Astrocyte (in vitro differentiated cells and primary cell): Measurements from ENCODE around the gene BCAS1. TPM values are rescaled to one million over a fixed set of nuclear protein-coding genes. Genes with fewer than 3 reads are reported as not detected.

Experiments
- DNase-seq: peaks from one replicate; pipeline ENCODE4 v3.0.0-alpha.2; 2010; ENCODE audit warnings: low read depth
- FAIRE-seq: peaks from 2 replicates; lab custom pipeline; 2011; peaks lifted over from hg19 to GRCh38; lab: Jason Lieb, UNC
- H2AFZ ChIP-seq: 2 replicates; pipeline ENCODE4 v1.6.0; 2012; ENCODE audit warnings: low read depth, low read length, inconsistent platforms
- H3K27ac ChIP-seq: 2 replicates; pipeline ENCODE4 v1.5.1; 2011; ENCODE audit warnings: low read depth, low read length, inconsistent platforms
- H3K27me3 ChIP-seq: 2 replicates; pipeline ENCODE4 v1.6.0; 2011; ENCODE audit warnings: low read length, inconsistent platforms; ENCODE audit not compliant: insufficient read depth
- H3K36me3 ChIP-seq: 2 replicates; pipeline ENCODE4 v1.5.1; 2011; ENCODE audit warnings: low read length, inconsistent platforms; ENCODE audit not compliant: insufficient read depth
- H3K4me1 ChIP-seq: 2 replicates; pipeline ENCODE4 v1.5.1; 2011; ENCODE audit warnings: low read length, inconsistent platforms; ENCODE audit not compliant: insufficient read depth
- H3K4me2 ChIP-seq: 2 replicates; pipeline ENCODE4 v1.6.0; 2012; ENCODE audit warnings: low read length, inconsistent platforms
- H3K4me3 ChIP-seq: 2 replicates; pipeline ENCODE4 v1.5.1; 2011; ENCODE audit warnings: low read depth, mild to moderate bottlenecking, low read length, inconsistent platforms; ENCODE audit not compliant: insufficient read depth
- H3K79me2 ChIP-seq: 2 replicates; pipeline ENCODE4 v1.6.0; 2012; ENCODE audit warnings: mild to moderate bottlenecking, low read length, inconsistent platforms; ENCODE audit not compliant: insufficient read depth
- H3K9ac ChIP-seq: 2 replicates; pipeline ENCODE4 v1.6.0; 2012; ENCODE audit warnings: mild to moderate bottlenecking, low read length, inconsistent platforms
- H3K9me3 ChIP-seq: 2 replicates; pipeline ENCODE4 v1.5.1; 2012; ENCODE audit warnings: low read depth, mild to moderate bottlenecking, low read length, inconsistent platforms; ENCODE audit not compliant: insufficient read depth
- H4K20me1 ChIP-seq: 2 replicates; pipeline ENCODE4 v1.6.0; 2012; ENCODE audit warnings: low read length, inconsistent platforms; ENCODE audit not compliant: insufficient read depth
- H3K27ac Mint-ChIP-seq: one replicate; pipeline ENCODE4 v1.8.0; 2021; ENCODE audit warnings: mild to moderate bottlenecking, mixed read lengths; ENCODE audit not compliant: unreplicated experiment
- H3K27me3 Mint-ChIP-seq: one replicate; pipeline ENCODE4 v1.8.0; 2021; ENCODE audit warnings: low read depth, mixed read lengths; ENCODE audit not compliant: unreplicated experiment
- H3K36me3 Mint-ChIP-seq: one replicate; pipeline ENCODE4 v1.8.0; 2021; ENCODE audit warnings: low read depth, mixed read lengths; ENCODE audit not compliant: unreplicated experiment
- H3K4me1 Mint-ChIP-seq: one replicate; pipeline ENCODE4 v1.8.0; 2021; ENCODE audit warnings: low read depth, mixed read lengths; ENCODE audit not compliant: unreplicated experiment
- H3K4me3 Mint-ChIP-seq: one replicate; pipeline ENCODE4 v1.8.0; 2021; ENCODE audit warnings: mild to moderate bottlenecking, moderate library complexity, mixed read lengths; ENCODE audit not compliant: unreplicated experiment
- H3K9me3 Mint-ChIP-seq: one replicate; pipeline ENCODE4 v1.8.0; 2021; ENCODE audit warnings: mild to moderate bottlenecking, mixed read lengths; ENCODE audit not compliant: unreplicated experiment
- EZH2 ChIP-seq: IDR thresholded peaks from 2 replicates; pipeline ENCODE4 v1.6.1; 2012; ENCODE audit warnings: mild to moderate bottlenecking, low read length, inconsistent platforms; ENCODE audit not compliant: insufficient read depth
- total RNA-seq: library from RNA; stranded (reverse); gene quantifications from 2 replicates; pipeline ENCODE4 v1.2.1, GENCODE V29; 2021
- TF ChIP-seq, protein P1 (sequence below): IDR thresholded peaks from 2 replicates; pipeline ENCODE4 v1.5.1; 2011; ENCODE audit warnings: low read depth, mild to moderate bottlenecking, inconsistent platforms, low read length, moderate library complexity; ENCODE audit not compliant: insufficient read depth

The BCAS1 gene
- total RNA-seq, 1 donor from 2014 or later: not detected

DNA sequence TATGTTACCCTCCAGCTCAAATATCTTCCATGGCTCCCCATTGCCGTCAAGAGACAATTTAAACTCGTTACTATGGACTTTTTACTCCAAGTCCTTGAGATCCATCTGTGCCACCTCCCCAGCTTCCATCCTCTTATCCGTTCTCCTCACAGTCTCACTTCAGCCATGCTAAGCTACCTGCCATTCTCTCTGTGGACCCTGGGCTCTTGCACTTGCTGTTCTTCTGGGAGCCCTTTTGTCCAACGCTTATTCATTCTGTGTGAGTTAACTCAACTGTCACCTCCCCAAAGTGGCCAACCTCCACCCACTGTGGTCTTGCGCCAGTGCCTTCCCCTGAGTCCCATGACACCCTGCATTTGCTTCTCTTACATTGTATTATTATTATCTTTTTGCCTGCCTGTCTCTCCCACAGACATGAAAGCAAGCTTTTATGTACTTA is 132.4 kb downstream of the BCAS1 start:
- H3K4me1 ChIP-seq: peaks cover 39% of the 10 kb centered on the region
- Mint-ChIP-seq H3K4me3 (no peak overlapping the region), H3K27me3 (no peaks in the 10 kb centered on the region), H3K36me3 (no peaks in the 10 kb centered on the region), H3K9me3 (no peaks in the 10 kb centered on the region), H3K4me1 (peaks cover 45% of the 10 kb centered on the region), H3K27ac (peak overlapping the region; percentile 5)
- TF ChIP-seq, protein P1, sequence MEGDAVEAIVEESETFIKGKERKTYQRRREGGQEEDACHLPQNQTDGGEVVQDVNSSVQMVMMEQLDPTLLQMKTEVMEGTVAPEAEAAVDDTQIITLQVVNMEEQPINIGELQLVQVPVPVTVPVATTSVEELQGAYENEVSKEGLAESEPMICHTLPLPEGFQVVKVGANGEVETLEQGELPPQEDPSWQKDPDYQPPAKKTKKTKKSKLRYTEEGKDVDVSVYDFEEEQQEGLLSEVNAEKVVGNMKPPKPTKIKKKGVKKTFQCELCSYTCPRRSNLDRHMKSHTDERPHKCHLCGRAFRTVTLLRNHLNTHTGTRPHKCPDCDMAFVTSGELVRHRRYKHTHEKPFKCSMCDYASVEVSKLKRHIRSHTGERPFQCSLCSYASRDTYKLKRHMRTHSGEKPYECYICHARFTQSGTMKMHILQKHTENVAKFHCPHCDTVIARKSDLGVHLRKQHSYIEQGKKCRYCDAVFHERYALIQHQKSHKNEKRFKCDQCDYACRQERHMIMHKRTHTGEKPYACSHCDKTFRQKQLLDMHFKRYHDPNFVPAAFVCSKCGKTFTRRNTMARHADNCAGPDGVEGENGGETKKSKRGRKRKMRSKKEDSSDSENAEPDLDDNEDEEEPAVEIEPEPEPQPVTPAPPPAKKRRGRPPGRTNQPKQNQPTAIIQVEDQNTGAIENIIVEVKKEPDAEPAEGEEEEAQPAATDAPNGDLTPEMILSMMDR: no peak
- no peak for TF ChIP-seq EZH2
- no peaks in the 10 kb centered on the region for H3K27me3 ChIP-seq
- no peak overlapping the region for H3K27ac ChIP-seq
- DNase-seq (no peak), FAIRE-seq (no peak)
- H2AFZ ChIP-seq: no peak overlapping the region
- no peak overlapping the region for H3K9ac ChIP-seq
- H3K4me2 ChIP-seq: no peak overlapping the region
- H3K4me3 ChIP-seq: no peak overlapping the region
- H3K9me3 ChIP-seq: no peaks in the 10 kb centered on the region
- no peaks in the 10 kb centered on the region for H4K20me1 ChIP-seq
- no peaks in the 10 kb centered on the region for H3K79me2 ChIP-seq
- H3K36me3 ChIP-seq: no peaks in the 10 kb centered on the region

DNA sequence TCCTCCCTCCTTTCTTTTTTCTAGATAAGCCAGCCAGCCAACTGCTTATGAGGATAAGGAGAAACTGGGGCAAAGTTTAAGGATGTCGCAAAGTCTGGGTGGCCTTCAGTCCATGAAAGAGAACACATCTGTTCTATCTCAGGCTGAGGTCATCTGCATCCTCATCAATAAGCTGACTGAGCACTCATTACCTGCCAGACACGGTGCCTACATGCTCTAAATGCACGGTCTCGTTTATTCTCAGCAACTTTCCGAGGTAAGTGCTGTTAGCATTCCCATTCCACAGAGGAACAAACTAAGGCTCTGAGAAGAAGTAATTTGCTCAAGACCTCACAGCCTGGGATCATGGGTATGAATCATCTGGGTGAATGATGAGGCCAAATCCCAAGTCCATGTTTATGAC is 133.1 kb downstream of the BCAS1 start:
- H3K4me2 ChIP-seq: no peak overlapping the region
- DNase-seq (no peak), FAIRE-seq (no peak)
- H4K20me1 ChIP-seq: no peaks in the 10 kb centered on the region
- H3K36me3 ChIP-seq: no peaks in the 10 kb centered on the region
- no peaks in the 10 kb centered on the region for H3K79me2 ChIP-seq
- H3K9me3 Mint-ChIP-seq: no peaks in the 10 kb centered on the region
- H3K36me3 Mint-ChIP-seq: no peaks in the 10 kb centered on the region
- peaks cover 44% of the 10 kb centered on the region for H3K4me1 Mint-ChIP-seq
- no peak overlapping the region for H3K27ac Mint-ChIP-seq
- no peak overlapping the region for H3K9ac ChIP-seq
- no peaks in the 10 kb centered on the region for H3K27me3 Mint-ChIP-seq
- TF ChIP-seq, protein P1: no peak
- no peak for TF ChIP-seq EZH2
- no peaks in the 10 kb centered on the region for H3K9me3 ChIP-seq
- H2AFZ ChIP-seq: no peak overlapping the region
- no peaks in the 10 kb centered on the region for H3K27me3 ChIP-seq
- H3K4me1 ChIP-seq: peaks cover 39% of the 10 kb centered on the region
- no peak overlapping the region for H3K27ac ChIP-seq
- H3K4me3 ChIP-seq: no peak overlapping the region
- H3K4me3 Mint-ChIP-seq: no peak overlapping the region

DNA sequence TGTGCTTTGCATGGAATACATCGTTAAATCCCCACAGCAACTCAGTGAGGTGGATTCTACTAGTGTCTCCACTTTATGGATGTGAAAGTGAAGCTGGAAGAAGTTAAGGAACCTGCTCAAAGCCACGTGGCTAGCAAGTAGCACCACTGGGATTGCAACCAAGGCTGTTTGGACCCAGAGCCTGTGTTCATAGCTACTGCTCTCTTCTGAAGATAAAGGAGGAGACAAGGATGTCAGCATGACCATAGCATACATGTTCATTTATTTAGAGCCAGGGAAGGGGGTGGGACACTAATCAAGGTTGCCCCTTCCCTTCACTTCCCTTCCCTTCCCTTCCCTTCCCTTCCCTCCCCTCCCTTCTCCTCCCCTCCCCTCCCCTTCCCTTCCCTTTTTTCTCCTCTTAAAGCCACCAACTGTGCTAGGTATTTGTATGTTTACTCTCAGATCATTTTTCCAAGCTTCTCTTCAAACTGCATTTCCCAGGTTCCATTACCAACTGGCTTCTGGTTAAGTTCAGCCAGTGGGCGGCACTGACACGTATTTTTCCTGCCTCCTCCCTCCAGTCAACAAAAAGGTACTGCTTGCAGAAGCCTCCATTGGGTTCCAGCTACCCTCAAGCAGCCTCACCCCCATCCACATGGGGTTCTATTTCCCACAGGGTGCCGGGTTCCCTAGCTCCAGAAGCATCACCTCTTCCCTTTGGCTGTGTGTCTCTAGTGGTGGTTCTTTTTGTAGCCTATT is 134.9 kb downstream of the BCAS1 start:
- H3K4me3 Mint-ChIP-seq: no peak overlapping the region
- no peak overlapping the region for H3K9ac ChIP-seq
- H3K4me1 ChIP-seq: peaks cover 24% of the 10 kb centered on the region
- no peaks in the 10 kb centered on the region for H3K79me2 ChIP-seq
- no peaks in the 10 kb centered on the region for H3K36me3 ChIP-seq
- H4K20me1 ChIP-seq: no peaks in the 10 kb centered on the region
- H3K27ac Mint-ChIP-seq: peak overlapping the region; percentile 90
- H3K27me3 ChIP-seq: no peaks in the 10 kb centered on the region
- peaks cover 34% of the 10 kb centered on the region for H3K4me1 Mint-ChIP-seq
- FAIRE-seq (no peak), DNase-seq (no peak)
- H3K9me3 ChIP-seq: no peaks in the 10 kb centered on the region
- no peaks in the 10 kb centered on the region for H3K27me3 Mint-ChIP-seq
- H2AFZ ChIP-seq: no peak overlapping the region
- no peaks in the 10 kb centered on the region for H3K36me3 Mint-ChIP-seq
- H3K9me3 Mint-ChIP-seq: no peaks in the 10 kb centered on the region
- TF ChIP-seq, protein P1: no peak
- TF ChIP-seq EZH2: no peak
- no peak overlapping the region for H3K4me3 ChIP-seq
- H3K27ac ChIP-seq: peak overlapping the region; percentile 61
- no peak overlapping the region for H3K4me2 ChIP-seq
